HAP-1 (cell line): ENCODE results near the gene KLF2.

Experiments
- DNase-seq, 2 experiments: peaks; one replicate each; pipeline ENCODE4 v3.0.0-alpha.2; 2016 to 2020; ENCODE audit warnings: low spot score in 2 of 2
- H3K27me3 ChIP-seq: fragments of 250-450 bp; sonication (Bioruptor Pico); 2 replicates; pipeline ENCODE4 v1.5.1; 2020; ENCODE audit warnings: low read depth, mild to moderate bottlenecking, moderate library complexity
- H3K36me3 ChIP-seq: fragments of 250-450 bp; sonication (Bioruptor Pico); replicated peaks from 2 replicates; pipeline ENCODE4 v1.5.1; 2020; ENCODE audit warnings: mild to moderate bottlenecking
- H3K4me1 ChIP-seq: fragments of 250-450 bp; sonication (Bioruptor Pico); 2 replicates; pipeline ENCODE4 v1.5.1; 2020; ENCODE audit warnings: mild to moderate bottlenecking
- H3K4me3 ChIP-seq: fragments of 250-450 bp; sonication (Bioruptor Pico); 2 replicates; pipeline ENCODE4 v1.5.1; 2020; ENCODE audit warnings: mild to moderate bottlenecking, moderate library complexity
- H3K9me3 ChIP-seq: fragments of 250-450 bp; sonication (Bioruptor Pico); 2 replicates; pipeline ENCODE4 v1.5.1; 2020; ENCODE audit warnings: mild to moderate bottlenecking, moderate library complexity
- in situ Hi-C: fragments of 300-500 bp; cut with MboI; formaldehyde crosslinking; loops from 3 replicates; pipeline ENCODE4 v1.14.3; 2020; ENCODE audit warnings: low sequenced_read_pairs, inconsistent platforms, mixed read lengths

Gene KLF2

DNA sequence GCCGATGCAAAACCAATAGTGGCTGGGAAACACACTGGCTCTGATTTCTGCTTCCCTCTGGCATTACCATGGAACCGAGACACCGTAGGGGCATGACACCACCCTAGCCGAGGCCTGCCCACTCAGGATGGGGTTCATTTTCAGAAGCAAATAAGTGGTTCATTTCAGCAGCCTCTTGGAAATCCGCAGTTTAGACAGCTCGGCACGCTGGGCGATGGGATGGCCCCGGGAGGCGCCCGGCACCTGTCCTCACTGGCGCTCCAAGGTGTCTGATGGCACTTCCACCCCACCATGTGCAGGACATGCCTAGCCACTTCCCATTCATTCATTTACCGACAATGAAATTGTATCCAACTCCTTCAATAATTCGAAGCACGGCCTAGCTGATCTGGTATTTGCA lies 33.8 kb downstream of the KLF2 start:
- Histone ChIP-seq H3K4me3 (no peak overlapping the region), H3K36me3 (no peaks in the 10 kb centered on the region; the same call in 1 of the 2 replicates), H3K4me1 (no peaks in the 10 kb centered on the region), H3K9me3 (no peaks in the 10 kb centered on the region), H3K27me3 (no peaks in the 10 kb centered on the region)
- in situ Hi-C loops = no loop called here
- no peak for DNase-seq

DNA sequence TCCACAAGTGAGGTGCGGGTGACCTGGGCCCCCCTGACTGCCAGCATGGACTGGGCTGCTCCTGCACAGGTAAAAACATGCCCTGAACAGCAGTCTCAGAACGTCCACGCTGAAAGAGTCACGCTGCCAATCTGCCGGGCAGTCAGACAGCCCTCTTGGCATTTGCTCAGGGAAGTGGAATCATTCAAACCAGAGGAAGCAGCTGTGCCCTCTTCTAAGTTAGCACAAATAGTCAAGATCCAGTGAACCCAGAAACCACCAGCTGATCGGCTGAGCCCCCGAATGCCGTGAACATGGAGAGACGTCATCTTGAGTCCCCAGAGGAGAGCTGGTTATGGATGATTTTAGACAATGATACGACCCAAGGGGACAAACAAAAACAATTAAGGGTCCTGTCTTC lies 34.4 kb downstream of the KLF2 start:
- no peaks in the 10 kb centered on the region for H3K27me3 ChIP-seq
- H3K9me3 ChIP-seq = no peaks in the 10 kb centered on the region
- H3K4me1 ChIP-seq = no peaks in the 10 kb centered on the region
- no peak overlapping the region for H3K4me3 ChIP-seq
- no peak for DNase-seq
- in situ Hi-C loops = no loop called here
- H3K36me3 ChIP-seq = no peaks in the 10 kb centered on the region; the same call in 1 of the 2 replicates

- Histone ChIP-seq H3K27me3 (no peaks in the 10 kb centered on the region), H3K4me3 (no peak overlapping the region), H3K9me3 (no peaks in the 10 kb centered on the region), H3K36me3 (no peaks in the 10 kb centered on the region; the same call in 1 of the 2 replicates), H3K4me1 (no peaks in the 10 kb centered on the region)
- DNase-seq = no peak
- in situ Hi-C loops = no loop called here
Measured at GRCh38 chr19:16359964-16360363, 35.3 kb downstream of the KLF2 start.

GRCh38 chr19:16360738-16361137 lies 36.1 kb downstream of the KLF2 start:
- H3K27me3 ChIP-seq = no peaks in the 10 kb centered on the region
- H3K9me3 ChIP-seq = no peaks in the 10 kb centered on the region
- H3K4me1 ChIP-seq = no peaks in the 10 kb centered on the region
- H3K36me3 ChIP-seq = peaks cover 1% of the 10 kb centered on the region; the same call in 1 of the 2 replicates
- H3K4me3 ChIP-seq = no peak overlapping the region
- DNase-seq = no peak
- in situ Hi-C loops = no loop called here

DNA sequence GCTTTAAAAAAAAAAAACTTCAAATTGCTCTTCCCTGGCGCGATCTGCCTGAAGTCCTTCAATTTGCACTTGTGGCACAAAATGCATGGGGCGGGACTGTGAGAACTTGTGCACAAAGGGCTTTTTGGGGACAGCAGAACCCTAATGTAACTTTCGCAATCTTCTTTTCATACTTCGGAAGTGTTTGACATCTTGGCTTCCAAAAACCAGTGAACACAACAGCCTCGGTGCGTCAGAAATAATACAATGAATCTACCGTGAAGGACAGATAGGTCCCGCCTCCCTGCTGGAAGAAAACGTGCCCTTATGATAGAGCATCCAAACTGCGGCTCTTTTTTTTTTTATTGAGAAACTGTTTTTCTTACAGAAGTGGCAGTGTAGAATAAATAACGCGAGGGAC lies 36.6 kb downstream of the KLF2 start:
- in situ Hi-C loops = no loop called here
- DNase-seq = no peak

DNA sequence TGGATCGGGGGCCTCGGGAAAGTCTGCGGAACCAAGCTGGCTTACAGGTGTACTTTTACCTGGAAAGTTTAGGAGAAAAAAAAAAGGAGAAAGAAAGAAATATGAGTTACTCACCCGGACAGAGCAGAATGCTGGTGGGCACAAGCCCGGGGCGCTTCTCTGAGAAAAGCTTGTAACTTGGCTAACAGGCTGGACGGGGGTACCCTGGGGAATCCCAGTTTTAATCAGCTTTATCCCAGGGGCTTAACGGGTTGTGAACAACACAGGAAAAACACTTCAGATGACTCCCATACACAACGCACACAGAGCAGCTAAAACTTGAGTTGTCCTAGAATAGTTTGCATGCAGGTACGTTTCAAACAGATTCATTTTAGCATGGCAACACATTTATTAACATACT lies 37.3 kb downstream of the KLF2 start:
- Histone ChIP-seq H3K36me3 (0 out of 2 replicates have a peak, but pooled peaks cover 4% of the 10 kb centered on the region), H3K27me3 (no peaks in the 10 kb centered on the region), H3K4me3 (no peak overlapping the region), H3K9me3 (no peaks in the 10 kb centered on the region), H3K4me1 (no peaks in the 10 kb centered on the region)
- in situ Hi-C loops = no loop called here
- DNase-seq = no peak

More for the DNA sequence above, 36.6 kb downstream of the KLF2 start:
- no peaks in the 10 kb centered on the region for H3K27me3 ChIP-seq
- no peaks in the 10 kb centered on the region for H3K9me3 ChIP-seq
- H3K36me3 ChIP-seq = peaks cover 4% of the 10 kb centered on the region; the same call in 1 of the 2 replicates
- H3K4me3 ChIP-seq = no peak overlapping the region
- H3K4me1 ChIP-seq = no peaks in the 10 kb centered on the region

GRCh38 chr19:16363133-16363851 lies 38.7 kb downstream of the KLF2 start:
- no peaks in the 10 kb centered on the region for H3K4me1 ChIP-seq
- H3K4me3 ChIP-seq = no peak overlapping the region
- no peaks in the 10 kb centered on the region for H3K27me3 ChIP-seq
- no peak for DNase-seq
- in situ Hi-C loops = no loop called here
- 0 out of 2 replicates have a peak, but pooled peaks cover 4% of the 10 kb centered on the region for H3K36me3 ChIP-seq
- H3K9me3 ChIP-seq = no peaks in the 10 kb centered on the region

DNA sequence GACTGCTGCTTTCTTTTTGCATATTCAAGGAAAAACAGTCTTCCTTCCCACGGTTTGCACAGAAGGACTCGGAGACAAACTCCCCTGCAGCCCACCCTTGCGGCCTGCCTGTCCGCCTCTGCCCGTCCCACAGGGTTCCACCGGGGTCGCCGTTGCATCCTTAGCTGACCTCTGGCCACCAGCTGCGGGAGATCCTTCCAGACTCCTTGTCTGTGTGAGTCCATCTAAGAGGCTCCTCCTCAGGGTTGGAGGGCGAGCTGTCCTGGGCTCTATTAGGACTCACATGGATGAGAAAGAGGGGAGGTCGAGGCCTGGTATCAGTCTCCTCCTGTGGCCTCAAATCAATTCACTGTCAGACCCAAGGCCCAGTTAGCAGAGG lies 39.2 kb downstream of the KLF2 start:
- no peaks in the 10 kb centered on the region for H3K27me3 ChIP-seq
- H3K4me3 ChIP-seq = no peak overlapping the region
- H3K36me3 ChIP-seq = 0 out of 2 replicates have a peak, but pooled peaks cover 4% of the 10 kb centered on the region
- no peaks in the 10 kb centered on the region for H3K4me1 ChIP-seq
- in situ Hi-C loops = no loop called here
- DNase-seq = no peak
- H3K9me3 ChIP-seq = no peaks in the 10 kb centered on the region

DNA sequence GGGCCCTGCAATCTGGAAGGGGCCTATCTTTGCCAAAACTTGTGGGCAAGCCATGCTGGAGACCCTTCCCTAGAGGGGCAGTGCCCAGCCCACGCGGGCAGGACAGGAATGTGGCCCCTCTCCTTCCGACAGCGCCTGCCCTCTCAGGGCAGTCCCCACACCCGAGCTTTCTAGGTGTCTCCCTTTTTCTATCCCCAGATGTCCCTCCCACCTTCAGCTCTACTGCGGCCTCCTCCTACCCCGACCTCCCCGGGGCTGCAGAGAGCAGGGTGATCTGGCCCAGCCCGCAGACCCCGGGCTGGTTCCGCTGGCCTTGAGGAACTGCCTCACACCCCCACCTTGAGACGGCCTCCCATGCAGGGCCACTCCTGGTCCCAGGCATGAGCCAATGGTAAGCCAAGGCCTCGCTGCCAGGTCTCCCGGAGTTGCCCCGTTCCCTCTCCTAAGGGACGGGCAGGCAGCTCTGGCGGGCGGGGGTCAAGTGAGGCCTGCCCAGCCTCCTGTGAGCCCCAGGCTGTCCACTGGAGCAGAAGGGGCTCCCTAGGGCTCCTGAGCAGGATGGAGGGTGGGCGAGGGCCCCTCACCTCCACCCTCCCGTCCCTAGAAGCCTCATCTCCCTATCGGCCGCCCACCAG lies 39.7 kb downstream of the KLF2 start:
- 0 out of 2 replicates have a peak, but pooled peaks cover 4% of the 10 kb centered on the region for H3K36me3 ChIP-seq
- in situ Hi-C loops = no loop called here
- H3K4me3 ChIP-seq = no peak overlapping the region

GRCh38 chr19:16365300-16365996 lies 40.8 kb downstream of the KLF2 start:
- in situ Hi-C loops = no loop called here
- H3K27me3 ChIP-seq = no peaks in the 10 kb centered on the region
- no peak for DNase-seq
- 0 out of 2 replicates have a peak, but pooled peaks cover 4% of the 10 kb centered on the region for H3K36me3 ChIP-seq
- no peaks in the 10 kb centered on the region for H3K4me1 ChIP-seq
- H3K9me3 ChIP-seq = no peaks in the 10 kb centered on the region
- no peak overlapping the region for H3K4me3 ChIP-seq

More for the DNA sequence above, 39.7 kb downstream of the KLF2 start:
- H3K27me3 ChIP-seq = no peaks in the 10 kb centered on the region
- H3K9me3 ChIP-seq = no peaks in the 10 kb centered on the region
- no peak for DNase-seq
- no peaks in the 10 kb centered on the region for H3K4me1 ChIP-seq

DNA sequence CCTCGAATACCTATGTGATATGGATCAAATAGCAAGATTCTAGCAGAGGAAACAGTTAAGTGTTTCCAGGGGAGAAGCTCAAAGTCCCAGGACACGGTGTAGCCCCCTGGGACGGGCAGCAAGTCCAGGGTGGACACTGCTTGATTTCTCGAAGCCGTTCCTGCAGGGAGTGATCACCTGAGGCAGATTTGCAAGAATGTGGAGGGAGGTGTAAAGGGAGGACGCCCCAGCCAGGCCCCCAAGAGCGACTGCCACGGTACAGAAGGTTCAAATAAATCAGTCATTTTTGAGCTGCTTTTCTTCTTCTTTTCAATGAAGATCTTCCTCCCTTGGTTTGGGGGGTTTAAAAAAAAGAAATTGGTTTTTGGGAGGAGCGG lies 41.4 kb downstream of the KLF2 start:
- Histone ChIP-seq H3K9me3 (no peaks in the 10 kb centered on the region), H3K4me1 (no peaks in the 10 kb centered on the region), H3K36me3 (0 out of 2 replicates have a peak, but pooled peaks cover 4% of the 10 kb centered on the region), H3K27me3 (no peaks in the 10 kb centered on the region), H3K4me3 (no peak overlapping the region)
- in situ Hi-C loops = no loop called here
- no peak for DNase-seq

GRCh38 chr19:16366433-16367260 lies 42.0 kb downstream of the KLF2 start:
- in situ Hi-C loops = no loop called here
- Histone ChIP-seq H3K36me3 (0 out of 2 replicates have a peak, but pooled peaks cover 4% of the 10 kb centered on the region), H3K27me3 (no peaks in the 10 kb centered on the region), H3K4me1 (no peaks in the 10 kb centered on the region), H3K4me3 (no peak overlapping the region), H3K9me3 (no peaks in the 10 kb centered on the region)
- DNase-seq = no peak

- Histone ChIP-seq H3K4me1 (no peaks in the 10 kb centered on the region), H3K27me3 (no peaks in the 10 kb centered on the region), H3K9me3 (no peaks in the 10 kb centered on the region), H3K4me3 (no peak overlapping the region), H3K36me3 (0 out of 2 replicates have a peak, but pooled peaks cover 4% of the 10 kb centered on the region)
- no peak for DNase-seq
- in situ Hi-C loops = no loop called here
Measured at GRCh38 chr19:16367261-16367683, 42.6 kb downstream of the KLF2 start.
